Upper lobe of left lung (tissue), 6 donors: ENCODE results near the gene KRT10. TPM values are rescaled to one million over a fixed set of nuclear protein-coding genes. Genes with fewer than 3 reads are reported as not detected.

ENCODE experiments used
- ATAC-seq, 2 donors: fragments of 200-7000 bp; cut with Tn5 transposase; one replicate each; pipeline ENCODE4 v1.9.1; 2022; ENCODE audit warnings: mild to moderate bottlenecking in 2 of 2, moderate library complexity in 2 of 2; ENCODE audit not compliant: low FRiP score in 2 of 2
- DNase-seq, 2 donors: peaks; one replicate each; pipeline ENCODE4 v3.0.0-alpha.2; 2019 to 2020
- H3K27ac ChIP-seq, 4 donors: fragments of 200-600 bp; sonication (generic); one replicate each; pipeline ENCODE4 v1.5.1; 2016 to 2019
- H3K27me3 ChIP-seq, 4 donors: fragments of 200-600 bp; sonication (generic); one replicate each; pipeline ENCODE4 v1.5.1; 2017 to 2019
- H3K36me3 ChIP-seq, 4 donors: fragments of 200-600 bp; sonication (generic); one replicate each; pipeline ENCODE4 v1.5.1; 2016 to 2019
- H3K4me1 ChIP-seq, 4 donors: fragments of 200-600 bp; sonication (generic); one replicate each; pipeline ENCODE4 v1.5.1; 2018 to 2019
- H3K4me3 ChIP-seq, 4 donors: fragments of 200-600 bp; sonication (generic); one replicate each; pipeline ENCODE4 v1.5.1; 2017 to 2019; ENCODE audit warnings: mild to moderate bottlenecking in 2 of 4, moderate library complexity in 1 of 4
- H3K9me3 ChIP-seq, 4 donors: fragments of 200-600 bp; sonication (generic); one replicate each; pipeline ENCODE4 v1.5.1; 2018 to 2019
- CTCF ChIP-seq, 6 experiments: fragments of 450-650 bp in 4 of 6; fragments of 200-600 bp in 2 of 6; sonication (generic) in 2 of 6; IDR thresholded peaks; one replicate each; pipeline ENCODE4 v1.5.1; 2016 to 2019; ENCODE audit warnings: antibody characterized with exemption in 6 of 6
- EP300 ChIP-seq, 4 donors: sonication (generic); formaldehyde crosslinking; IDR thresholded peaks; one replicate each; pipeline ENCODE4 v1.5.1; 2017; ENCODE audit warnings: antibody characterized with exemption in 4 of 4, control low read depth in 2 of 4
- POLR2A ChIP-seq, 4 donors: fragments of 450-650 bp; IDR thresholded peaks; one replicate each; pipeline ENCODE4 v1.5.1; 2016 to 2017; ENCODE audit warnings: antibody characterized with exemption in 4 of 4, mild to moderate bottlenecking in 2 of 4
- POLR2AphosphoS5 ChIP-seq, 2 donors: sonication (generic); formaldehyde crosslinking; IDR thresholded peaks; one replicate each; pipeline ENCODE4 v1.5.1; 2017; ENCODE audit warnings: antibody characterized with exemption in 2 of 2
- WGBS, 2 donors: methylation state at CpG; one replicate each; pipeline ENCODE4 v1.1.5; 2017 to 2018; 5-methylcytosine and 5-hydroxymethylcytosine counted together
- total RNA-seq, 6 donors: library from RNA; depleted of rRNA in 4 of 6; stranded (reverse); fragments of >200 nt in 4 of 6; gene quantifications; one replicate each; pipeline versions ENCODE4 v1.1.0 to v1.2.1, GENCODE V29; 2016 to 2021
- donor health status: DM: no; HTN: no; CAD: no; lungs with moderate emphysema.
- donor health status: DM: no; HTN: yes; CAD: no; lungs with severe emphysema.

KRT10 gene
- 10 to 100 TPM in 4 of 6 donors, 1 to 10 TPM in 2; 4.2 to 35.0 (median 13.5) TPM for total RNA-seq

- Histone ChIP-seq H3K4me3 (no peak within 1 kb of the TSS), H3K9me3 (no peaks in the 10 kb centered on the region), H3K27me3 (no peaks in the 10 kb centered on the region), H3K4me1 (peaks cover 3 to 15% (median 9%) of the 10 kb centered on the region in 4 donors), H3K27ac (no peak within 1 kb of the TSS), H3K36me3 (peaks cover 0 to 9% (median under 1%) of the 10 kb centered on the region in 4 donors)
- no peak for ATAC-seq
- no peak for DNase-seq
- WGBS, 2 donors, result 91 to 92% methylated on average over 7 of the region's 7 CpGs
- TF ChIP-seq POLR2A (IDR thresholded peaks at IDR 0.05) (no peak), POLR2AphosphoS5 (IDR thresholded peaks at IDR 0.05) (no peak), CTCF (IDR thresholded peaks at IDR 0.05) (no peak), EP300 (IDR thresholded peaks at IDR 0.05) (no peak)
These were observed at the start of gene KRT10 for GRCh38 chr17:40822132-40822812. KRT10 (minus strand) TSS chr17:40822614; CDS start chr17:40822585, 29 bp downstream.

GRCh38 chr17:40871316-40871715 lies 48.9 kb upstream of the KRT10 start:
- Histone ChIP-seq H3K4me1 (no peaks in the 10 kb centered on the region), H3K4me3 (no peak overlapping the region), H3K27ac (no peak overlapping the region), H3K27me3 (no peaks in the 10 kb centered on the region), H3K36me3 (no peaks in the 10 kb centered on the region), H3K9me3 (no peaks in the 10 kb centered on the region)
- ATAC-seq (no peak), DNase-seq (no peak)
- 92 to 98% methylated on average over 7 of the region's 7 CpGs for WGBS, 2 donors
- TF ChIP-seq POLR2AphosphoS5 (IDR thresholded peaks at IDR 0.05), result no peak
- no peak for TF ChIP-seq POLR2A (IDR thresholded peaks at IDR 0.05)
- TF ChIP-seq CTCF (IDR thresholded peaks at IDR 0.05), result no peak
- TF ChIP-seq EP300 (IDR thresholded peaks at IDR 0.05), result no peak

- Histone ChIP-seq H3K4me3 (no peak overlapping the region), H3K27ac (no peak overlapping the region), H3K4me1 (no peaks in the 10 kb centered on the region), H3K9me3 (no peaks in the 10 kb centered on the region), H3K36me3 (no peaks in the 10 kb centered on the region), H3K27me3 (no peaks in the 10 kb centered on the region)
- no peak for ATAC-seq
- DNase-seq, result no peak
- TF ChIP-seq EP300 (IDR thresholded peaks at IDR 0.05) (no peak), POLR2A (IDR thresholded peaks at IDR 0.05) (no peak), CTCF (IDR thresholded peaks at IDR 0.05) (no peak), POLR2AphosphoS5 (IDR thresholded peaks at IDR 0.05) (no peak)
- 74 to 80% methylated on average over 4 of the region's 4 CpGs for WGBS, 2 donors
These were observed 47.7 kb upstream of the KRT10 start for GRCh38 chr17:40870136-40870535.

- no peaks in the 10 kb centered on the region for H3K27me3 ChIP-seq
- WGBS, 2 donors, result 86 to 91% methylated on average over 8 of the region's 8 CpGs
- no peaks in the 10 kb centered on the region for H3K4me1 ChIP-seq
- no peaks in the 10 kb centered on the region for H3K36me3 ChIP-seq
- TF ChIP-seq EP300 (IDR thresholded peaks at IDR 0.05) (no peak), POLR2AphosphoS5 (IDR thresholded peaks at IDR 0.05) (no peak), POLR2A (IDR thresholded peaks at IDR 0.05) (no peak), CTCF (IDR thresholded peaks at IDR 0.05) (no peak)
- ATAC-seq (no peak), DNase-seq (peak in 1 of 2 donors; percentile 40)
- no peak within 1 kb of the TSS for H3K27ac ChIP-seq
- H3K4me3 ChIP-seq, result no peak within 1 kb of the TSS
- H3K9me3 ChIP-seq, result no peaks in the 10 kb centered on the region
These were observed 44.4 kb upstream of the KRT10 start, which contains the start of gene KRT12 for GRCh38 chr17:40866838-40867237. KRT12 (minus strand) TSS chr17:40867223; CDS start chr17:40867186, 37 bp downstream.
